HepG2 (cell line): ENCODE measurements around the gene NUBP2. TPM values are rescaled to one million over a fixed set of nuclear protein-coding genes. Genes with fewer than 3 reads are reported as not detected.

Experiments used
- AHR ChIP-seq: IDR thresholded peaks from 2 replicates; pipeline ENCODE4 v1.6.1; 2018; ENCODE audit warnings: missing genetic modification reagents, missing compliant biosample characterization
- ATAD3A ChIP-seq: sonication (generic); formaldehyde crosslinking; IDR thresholded peaks from 2 replicates; pipeline ENCODE4 v1.4.0; 2020; ENCODE audit warnings: missing genetic modification reagents
- HDAC2 ChIP-seq: sonication (generic); formaldehyde crosslinking; IDR thresholded peaks from 2 replicates; pipeline ENCODE4 v1.4.0; 2020; ENCODE audit warnings: missing genetic modification reagents
- KAT2B ChIP-seq: fragments of 150-350 bp; IDR thresholded peaks from 2 replicates; pipeline ENCODE4 v1.6.1; 2014; ENCODE audit warnings: low read depth, low read length, borderline replicate concordance
- KLF13 ChIP-seq: sonication (generic); formaldehyde crosslinking; IDR thresholded peaks from 2 replicates; pipeline ENCODE4 v1.4.0; 2020; ENCODE audit warnings: mild to moderate bottlenecking, missing genetic modification reagents
- LBX2 ChIP-seq: sonication (generic); formaldehyde crosslinking; IDR thresholded peaks from 2 replicates; pipeline ENCODE4 v1.5.0; 2020; ENCODE audit warnings: missing genetic modification reagents, mild to moderate bottlenecking, borderline replicate concordance
- MIXL1 ChIP-seq: IDR thresholded peaks from 2 replicates; pipeline ENCODE4 v1.6.1; 2016
- REXO4 ChIP-seq: sonication (generic); formaldehyde crosslinking; IDR thresholded peaks from 2 replicates; pipeline ENCODE4 v1.8.0; 2022; ENCODE audit warnings: missing genetic modification reagents, mild to moderate bottlenecking, borderline replicate concordance
- ZFP91 ChIP-seq: sonication (generic); formaldehyde crosslinking; IDR thresholded peaks from 2 replicates; pipeline ENCODE4 v1.9.0; 2022; ENCODE audit warnings: missing genetic modification reagents, mild to moderate bottlenecking, borderline replicate concordance
- ZNF207 ChIP-seq: fragments of 450-650 bp; IDR thresholded peaks from 2 replicates; pipeline ENCODE4 v1.6.1; 2016; ENCODE audit warnings: antibody characterized with exemption, borderline replicate concordance
- ZNF235 ChIP-seq: sonication (generic); formaldehyde crosslinking; IDR thresholded peaks from 2 replicates; pipeline ENCODE4 v1.8.1; 2023; ENCODE audit warnings: mild to moderate bottlenecking, missing genetic modification reagents, borderline replicate concordance
- ZNF33A ChIP-seq: sonication (generic); formaldehyde crosslinking; IDR thresholded peaks from 2 replicates; pipeline ENCODE4 v1.5.1; 2020; ENCODE audit warnings: missing genetic modification reagents, mild to moderate bottlenecking, moderate library complexity, borderline replicate concordance
- ZNF891 ChIP-seq: sonication (generic); formaldehyde crosslinking; IDR thresholded peaks from 2 replicates; pipeline ENCODE4 v1.5.0; 2020; ENCODE audit warnings: mild to moderate bottlenecking, missing genetic modification reagents
- polyA plus RNA-seq, 8 experiments: library from polyadenylated mRNA; depleted of rRNA in 3 of 8; stranded (reverse) in 7 of 8; unstranded in 1 of 8; fragments of >200 nt; fragmentation: Illumina TruSeq in 4 of 8; extraction: Trizol in 4 of 8; gene quantifications; 2 replicates each; pipeline versions ENCODE4 v1.2.1 to v1.2.3, GENCODE V29; 2011 to 2016; ENCODE audit warnings: low read depth in 4 of 8, missing spikeins in 1 of 8, mixed read lengths in 1 of 8; ENCODE audit not compliant: insufficient read depth in 1 of 8
- total RNA-seq, 5 experiments: library from RNA; depleted of rRNA; stranded (reverse); fragments of >200 nt; fragmentation: Illumina TruSeq; extraction: Trizol; gene quantifications; 2 replicates each; pipeline ENCODE4 v1.2.3, GENCODE V29; 2016; ENCODE audit warnings: low read depth in 1 of 5
- TF ChIP-seq, protein P1 (sequence below): sonication (generic); formaldehyde crosslinking; IDR thresholded peaks from 2 replicates; pipeline ENCODE4 v1.8.1; 2023; ENCODE audit warnings: missing genetic modification reagents, mild to moderate bottlenecking, borderline replicate concordance
- TF ChIP-seq, protein P2 (sequence below): sonication (generic); formaldehyde crosslinking; IDR thresholded peaks from 2 replicates; pipeline ENCODE4 v1.5.0; 2020; ENCODE audit warnings: missing genetic modification reagents, mild to moderate bottlenecking, borderline replicate concordance
- TF ChIP-seq, protein P3 (sequence below): sonication (generic); formaldehyde crosslinking; IDR thresholded peaks from 2 replicates; pipeline ENCODE4 v1.9.0; 2021; ENCODE audit warnings: mild to moderate bottlenecking, missing genetic modification reagents

The NUBP2 gene
- total and polyA plus RNA-seq, 2 of the 13 experiments (the other 11 are each of a cell fraction or from before 2014, with no cell fraction given): 25.7 to 61.5 TPM

- TF ChIP-seq AHR (CRISPR knock-in tag) (0 out of 2 replicates have a peak, but pooled peaks have one; percentile 1), ZNF207 (no peak), KAT2B (no peak), MIXL1 (CRISPR knock-in tag) (0 out of 2 replicates have a peak, but pooled peaks have one; percentile 20), KLF13 (CRISPR knock-in tag) (peak; percentile 92; the same call in 1 of the 2 replicates), ZNF33A (CRISPR knock-in tag) (no peak), ZNF891 (CRISPR knock-in tag) (no peak), REXO4 (CRISPR knock-in tag) (no peak), ZNF235 (CRISPR knock-in tag) (no peak), ATAD3A (CRISPR knock-in tag) (no peak), HDAC2 (CRISPR knock-in tag) (peak; percentile 76), LBX2 (CRISPR knock-in tag) (no peak), ZFP91 (peak; percentile 93)
- TF ChIP-seq, protein P1, sequence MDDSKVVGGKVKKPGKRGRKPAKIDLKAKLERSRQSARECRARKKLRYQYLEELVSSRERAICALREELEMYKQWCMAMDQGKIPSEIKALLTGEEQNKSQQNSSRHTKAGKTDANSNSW: no peak
- TF ChIP-seq, protein P2, sequence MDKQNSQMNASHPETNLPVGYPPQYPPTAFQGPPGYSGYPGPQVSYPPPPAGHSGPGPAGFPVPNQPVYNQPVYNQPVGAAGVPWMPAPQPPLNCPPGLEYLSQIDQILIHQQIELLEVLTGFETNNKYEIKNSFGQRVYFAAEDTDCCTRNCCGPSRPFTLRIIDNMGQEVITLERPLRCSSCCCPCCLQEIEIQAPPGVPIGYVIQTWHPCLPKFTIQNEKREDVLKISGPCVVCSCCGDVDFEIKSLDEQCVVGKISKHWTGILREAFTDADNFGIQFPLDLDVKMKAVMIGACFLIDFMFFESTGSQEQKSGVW (CRISPR knock-in tag): 0 out of 2 replicates have a peak, but pooled peaks have one; percentile 45
- TF ChIP-seq, protein P3, sequence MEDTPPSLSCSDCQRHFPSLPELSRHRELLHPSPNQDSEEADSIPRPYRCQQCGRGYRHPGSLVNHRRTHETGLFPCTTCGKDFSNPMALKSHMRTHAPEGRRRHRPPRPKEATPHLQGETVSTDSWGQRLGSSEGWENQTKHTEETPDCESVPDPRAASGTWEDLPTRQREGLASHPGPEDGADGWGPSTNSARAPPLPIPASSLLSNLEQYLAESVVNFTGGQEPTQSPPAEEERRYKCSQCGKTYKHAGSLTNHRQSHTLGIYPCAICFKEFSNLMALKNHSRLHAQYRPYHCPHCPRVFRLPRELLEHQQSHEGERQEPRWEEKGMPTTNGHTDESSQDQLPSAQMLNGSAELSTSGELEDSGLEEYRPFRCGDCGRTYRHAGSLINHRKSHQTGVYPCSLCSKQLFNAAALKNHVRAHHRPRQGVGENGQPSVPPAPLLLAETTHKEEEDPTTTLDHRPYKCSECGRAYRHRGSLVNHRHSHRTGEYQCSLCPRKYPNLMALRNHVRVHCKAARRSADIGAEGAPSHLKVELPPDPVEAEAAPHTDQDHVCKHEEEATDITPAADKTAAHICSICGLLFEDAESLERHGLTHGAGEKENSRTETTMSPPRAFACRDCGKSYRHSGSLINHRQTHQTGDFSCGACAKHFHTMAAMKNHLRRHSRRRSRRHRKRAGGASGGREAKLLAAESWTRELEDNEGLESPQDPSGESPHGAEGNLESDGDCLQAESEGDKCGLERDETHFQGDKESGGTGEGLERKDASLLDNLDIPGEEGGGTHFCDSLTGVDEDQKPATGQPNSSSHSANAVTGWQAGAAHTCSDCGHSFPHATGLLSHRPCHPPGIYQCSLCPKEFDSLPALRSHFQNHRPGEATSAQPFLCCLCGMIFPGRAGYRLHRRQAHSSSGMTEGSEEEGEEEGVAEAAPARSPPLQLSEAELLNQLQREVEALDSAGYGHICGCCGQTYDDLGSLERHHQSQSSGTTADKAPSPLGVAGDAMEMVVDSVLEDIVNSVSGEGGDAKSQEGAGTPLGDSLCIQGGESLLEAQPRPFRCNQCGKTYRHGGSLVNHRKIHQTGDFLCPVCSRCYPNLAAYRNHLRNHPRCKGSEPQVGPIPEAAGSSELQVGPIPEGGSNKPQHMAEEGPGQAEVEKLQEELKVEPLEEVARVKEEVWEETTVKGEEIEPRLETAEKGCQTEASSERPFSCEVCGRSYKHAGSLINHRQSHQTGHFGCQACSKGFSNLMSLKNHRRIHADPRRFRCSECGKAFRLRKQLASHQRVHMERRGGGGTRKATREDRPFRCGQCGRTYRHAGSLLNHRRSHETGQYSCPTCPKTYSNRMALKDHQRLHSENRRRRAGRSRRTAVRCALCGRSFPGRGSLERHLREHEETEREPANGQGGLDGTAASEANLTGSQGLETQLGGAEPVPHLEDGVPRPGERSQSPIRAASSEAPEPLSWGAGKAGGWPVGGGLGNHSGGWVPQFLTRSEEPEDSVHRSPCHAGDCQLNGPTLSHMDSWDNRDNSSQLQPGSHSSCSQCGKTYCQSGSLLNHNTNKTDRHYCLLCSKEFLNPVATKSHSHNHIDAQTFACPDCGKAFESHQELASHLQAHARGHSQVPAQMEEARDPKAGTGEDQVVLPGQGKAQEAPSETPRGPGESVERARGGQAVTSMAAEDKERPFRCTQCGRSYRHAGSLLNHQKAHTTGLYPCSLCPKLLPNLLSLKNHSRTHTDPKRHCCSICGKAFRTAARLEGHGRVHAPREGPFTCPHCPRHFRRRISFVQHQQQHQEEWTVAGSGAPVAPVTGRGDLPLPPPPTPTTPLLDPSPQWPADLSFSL: no peak; the same call in 1 of the 2 replicates
Measured at GRCh38 chr16:1772908-1773702, 9.7 kb upstream of the NUBP2 start, which contains the start of gene MRPS34 (continued).
